Esophagus squamous epithelium (tissue), 5 donors: ENCODE results near the gene ICAM1. TPM values are rescaled to one million over a fixed set of nuclear protein-coding genes. Genes with fewer than 3 reads are reported as not detected.

Experiments used
- DNase-seq: peaks from one replicate; lab custom pipeline; 2025; lab: John Stamatoyannopoulos, UW
- H3K27ac ChIP-seq, 4 donors: fragments of 200-600 bp; sonication (generic); one replicate each; pipeline ENCODE4 v1.5.1; 2016 to 2019; ENCODE audit warnings: mild to moderate bottlenecking in 1 of 4
- H3K27me3 ChIP-seq, 4 donors: fragments of 200-600 bp; sonication (generic); 1 replicate in 3 of 4; 2 replicates in 1 of 4; pipeline versions ENCODE4 v1.5.1 to v1.6.0; 2017 to 2021; ENCODE audit warnings: antibody characterized with exemption in 1 of 4
- H3K36me3 ChIP-seq, 3 donors: fragments of 200-600 bp; sonication (generic); one replicate each; pipeline ENCODE4 v1.5.1; 2016 to 2019
- H3K4me1 ChIP-seq, 3 donors: fragments of 200-600 bp; sonication (generic); one replicate each; pipeline ENCODE4 v1.5.1; 2017 to 2019
- H3K4me3 ChIP-seq, 4 donors: fragments of 200-600 bp; sonication (generic); 1 replicate in 3 of 4; 2 replicates in 1 of 4; pipeline ENCODE4 v1.5.1; 2016 to 2019; ENCODE audit warnings: mild to moderate bottlenecking in 2 of 4, moderate library complexity in 1 of 4
- H3K9me3 ChIP-seq, 3 donors: fragments of 200-600 bp; sonication (generic); one replicate each; pipeline ENCODE4 v1.5.1; 2016 to 2019
- CTCF ChIP-seq, 6 experiments: fragments of 450-650 bp in 4 of 6; fragments of 200-600 bp in 2 of 6; sonication (generic) in 2 of 6; IDR thresholded peaks; one replicate each; pipeline ENCODE4 v1.5.1; 2016 to 2019; ENCODE audit warnings: antibody characterized with exemption in 6 of 6, mild to moderate bottlenecking in 4 of 6, moderate library complexity in 4 of 6
- POLR2A ChIP-seq, 4 donors: fragments of 450-650 bp; IDR thresholded peaks; one replicate each; pipeline ENCODE4 v1.6.1; 2017; ENCODE audit warnings: antibody characterized with exemption in 4 of 4, mild to moderate bottlenecking in 4 of 4, moderate library complexity in 3 of 4
- WGBS, 2 donors: methylation state at CpG; one replicate each; pipeline ENCODE4 v1.1.5; 2018; 5-methylcytosine and 5-hydroxymethylcytosine counted together
- intact Hi-C: fragments of 100-400 bp; cut with DNase I; formaldehyde crosslinking; loops from one replicate; pipeline ENCODE4 v1.15.0; 2022
- total RNA-seq, 4 donors: library from RNA; depleted of rRNA; stranded (reverse); fragments of >200 nt; gene quantifications; one replicate each; pipeline ENCODE4 v1.1.0, GENCODE V29; 2016
- donor health status: DM: yes; HTN: yes; CAD: no.

The ICAM1 gene, protein sequence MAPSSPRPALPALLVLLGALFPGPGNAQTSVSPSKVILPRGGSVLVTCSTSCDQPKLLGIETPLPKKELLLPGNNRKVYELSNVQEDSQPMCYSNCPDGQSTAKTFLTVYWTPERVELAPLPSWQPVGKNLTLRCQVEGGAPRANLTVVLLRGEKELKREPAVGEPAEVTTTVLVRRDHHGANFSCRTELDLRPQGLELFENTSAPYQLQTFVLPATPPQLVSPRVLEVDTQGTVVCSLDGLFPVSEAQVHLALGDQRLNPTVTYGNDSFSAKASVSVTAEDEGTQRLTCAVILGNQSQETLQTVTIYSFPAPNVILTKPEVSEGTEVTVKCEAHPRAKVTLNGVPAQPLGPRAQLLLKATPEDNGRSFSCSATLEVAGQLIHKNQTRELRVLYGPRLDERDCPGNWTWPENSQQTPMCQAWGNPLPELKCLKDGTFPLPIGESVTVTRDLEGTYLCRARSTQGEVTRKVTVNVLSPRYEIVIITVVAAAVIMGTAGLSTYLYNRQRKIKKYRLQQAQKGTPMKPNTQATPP
- total RNA-seq: 10 to 100 TPM in 1 of 4 donors, 1 to 10 TPM in 3; 5.4 to 26.4 (median 7.7) TPM

- H3K27me3 ChIP-seq: peaks cover 0 to 18% (median 0%) of the 10 kb centered on the region in 4 donors
- no peaks in the 10 kb centered on the region for H3K9me3 ChIP-seq
- 0 to 5% methylated on average over 5 to 16 of the region's 51 CpGs for WGBS, 2 donors
- peak within 1 kb of the TSS; percentile 76 to 93 (median 84) for H3K27ac ChIP-seq
- peak within 1 kb of the TSS; percentile 27 to 67 (median 48) for H3K4me3 ChIP-seq
- intact Hi-C loops: no loop called here
- peaks cover 0 to 12% (median 0%) of the 10 kb centered on the region in 3 donors for H3K36me3 ChIP-seq
- DNase-seq: no peak
- TF ChIP-seq CTCF (IDR thresholded peaks at IDR 0.05) (peak in 4 of 6 experiments; percentile 22 to 39 (median 25)), POLR2A (IDR thresholded peaks at IDR 0.05) (peak in 2 of 4 donors; percentile 75 to 85)
- peaks cover 21 to 67% (median 21%) of the 10 kb centered on the region in 3 donors for H3K4me1 ChIP-seq
These were observed at the start of gene ICAM1 for GRCh38 chr19:10270616-10271394. TSS of gene ICAM1 (plus strand) at chr19:10271120. CDS start at chr19:10271160, 40 bp downstream.

DNA sequence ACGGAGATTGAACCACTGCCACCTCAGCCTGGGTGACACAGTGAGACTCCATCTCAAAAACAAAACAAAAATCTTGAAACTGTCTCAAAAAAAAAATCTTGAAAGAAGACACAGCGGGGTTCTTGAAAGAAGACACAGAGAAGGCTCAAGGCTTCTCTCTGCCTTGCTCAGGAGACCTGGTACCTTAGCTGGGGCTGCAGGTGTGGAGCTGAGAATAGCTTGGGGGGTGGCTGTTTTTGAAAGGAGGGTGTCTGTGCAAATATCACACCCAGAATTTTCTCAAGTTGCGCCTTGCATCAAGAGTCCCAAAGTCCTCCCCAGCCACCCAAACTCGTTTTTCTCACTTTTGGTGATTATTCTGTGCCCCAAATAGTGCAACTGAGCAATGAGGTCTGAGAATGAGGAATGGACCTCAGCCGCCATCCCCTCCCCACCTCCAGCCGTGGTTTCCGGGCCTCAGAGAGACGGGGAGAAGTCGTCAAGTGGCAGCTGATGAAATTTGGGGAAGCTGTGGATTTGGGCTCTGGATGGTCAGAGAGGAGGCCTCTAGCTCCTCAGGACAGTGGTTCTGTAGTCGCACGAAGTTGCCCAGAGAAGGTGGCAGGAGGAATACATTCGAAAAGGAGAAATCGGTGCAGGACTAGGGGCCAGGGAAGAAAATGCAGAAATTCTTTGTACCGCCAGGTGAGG, 48.6 kb upstream of the ICAM1 start:
- DNase-seq: no peak
- intact Hi-C loops: no loop called here
- H3K9me3 ChIP-seq: no peaks in the 10 kb centered on the region
- peaks cover 0 to 17% (median 0%) of the 10 kb centered on the region in 3 donors for H3K36me3 ChIP-seq
- H3K4me1 ChIP-seq: peaks cover 4 to 16% (median 6%) of the 10 kb centered on the region in 3 donors
- no peaks in the 10 kb centered on the region for H3K27me3 ChIP-seq
- 72 to 86% methylated on average over 9 to 14 of the region's 14 CpGs for WGBS, 2 donors
- no peak overlapping the region for H3K27ac ChIP-seq
- no peak for TF ChIP-seq POLR2A (IDR thresholded peaks at IDR 0.05)
- TF ChIP-seq CTCF (IDR thresholded peaks at IDR 0.05): no peak
- no peak overlapping the region for H3K4me3 ChIP-seq

GRCh38 chr19:10223488-10224213, 47.3 kb upstream of the ICAM1 start:
- no peaks in the 10 kb centered on the region for H3K9me3 ChIP-seq

More at GRCh38 chr19:10223488-10224213, 47.3 kb upstream of the ICAM1 start:
- no peak overlapping the region for H3K4me3 ChIP-seq
- DNase-seq: no peak
- 94 to 96% methylated on average over 4 to 15 of the region's 28 CpGs for WGBS, 2 donors
- H3K36me3 ChIP-seq: peaks cover 0 to 17% (median 0%) of the 10 kb centered on the region in 3 donors
- intact Hi-C loops: no loop called here
- H3K4me1 ChIP-seq: peaks cover 5 to 29% (median 7%) of the 10 kb centered on the region in 3 donors
- TF ChIP-seq CTCF (IDR thresholded peaks at IDR 0.05) (no peak), POLR2A (IDR thresholded peaks at IDR 0.05) (no peak)
- no peaks in the 10 kb centered on the region for H3K27me3 ChIP-seq
- no peak overlapping the region for H3K27ac ChIP-seq
